ENCODE measurements around the gene TMEM45A.
"Not testable (repeated sequence)": the region's sequence is repeated elsewhere in the genome, so short reads cannot be mapped to it uniquely, and the experiment has no call there.

Gene TMEM45A, protein sequence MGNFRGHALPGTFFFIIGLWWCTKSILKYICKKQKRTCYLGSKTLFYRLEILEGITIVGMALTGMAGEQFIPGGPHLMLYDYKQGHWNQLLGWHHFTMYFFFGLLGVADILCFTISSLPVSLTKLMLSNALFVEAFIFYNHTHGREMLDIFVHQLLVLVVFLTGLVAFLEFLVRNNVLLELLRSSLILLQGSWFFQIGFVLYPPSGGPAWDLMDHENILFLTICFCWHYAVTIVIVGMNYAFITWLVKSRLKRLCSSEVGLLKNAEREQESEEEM

GRCh38 chr3:100492059-100493006 lies at the start of gene TMEM45A:
TMEM45A (plus strand) TSS chr3:100492619; CDS start chr3:100555212, 62,593 bp downstream.
- DNase-seq (ENCODE audit: low spot score) (peak; percentile 90), FAIRE-seq (no peak)

DNA sequence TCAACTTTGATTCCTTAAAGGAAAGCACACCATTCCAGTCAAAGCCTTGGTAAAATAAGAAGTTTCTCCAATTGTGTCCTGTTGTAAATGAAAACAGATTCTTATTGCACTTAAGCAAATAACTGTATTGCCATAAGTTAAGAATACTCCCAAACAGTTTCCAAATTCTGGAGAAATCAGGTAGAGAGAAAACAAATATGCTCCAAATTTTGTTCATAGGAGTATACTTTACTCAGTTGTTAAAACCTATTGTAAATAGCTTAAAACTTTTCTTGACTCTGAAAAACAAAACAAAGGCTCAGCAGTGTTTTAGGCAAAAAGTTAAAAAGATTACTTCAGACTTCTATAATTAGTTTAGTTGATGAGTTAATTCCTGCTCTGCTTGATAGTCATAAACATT lies 48.7 kb upstream of the TMEM45A start:
- FAIRE-seq (no peak), DNase-seq (ENCODE audit: low spot score) (no peak)

- FAIRE-seq; DNase-seq (ENCODE audit: low spot score): not testable (repeated sequence)
Observed at GRCh38 chr3:100447067-100447466, 45.4 kb upstream of the TMEM45A start.

GRCh38 chr3:100448079-100448478 lies 44.3 kb upstream of the TMEM45A start:
- FAIRE-seq: no peak
- no peak for DNase-seq (ENCODE audit: low spot score)

DNA sequence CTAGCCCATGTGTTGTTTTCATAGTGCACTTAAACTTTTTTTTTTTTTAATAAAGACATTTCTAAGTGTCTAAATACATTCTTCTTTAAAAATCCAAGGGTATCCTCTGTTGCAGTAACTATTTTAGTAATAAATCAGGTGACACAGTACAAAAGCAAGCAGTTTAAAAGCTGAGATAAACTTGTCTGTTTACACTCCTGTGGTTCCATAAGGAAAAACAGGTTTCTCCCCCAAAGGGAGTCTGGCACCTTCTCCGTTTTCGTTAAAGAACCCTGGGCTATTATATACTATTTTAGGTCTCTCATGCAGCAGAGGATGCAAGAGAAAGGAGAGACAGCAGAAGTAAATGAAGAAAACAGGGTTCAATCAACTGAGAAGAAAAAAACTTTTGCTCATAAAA lies 43.2 kb upstream of the TMEM45A start:
- FAIRE-seq (no peak), DNase-seq (ENCODE audit: low spot score) (no peak)

GRCh38 chr3:100454677-100455076 lies 37.7 kb upstream of the TMEM45A start:
- DNase-seq (ENCODE audit: low spot score): no peak
- FAIRE-seq: no peak

DNA sequence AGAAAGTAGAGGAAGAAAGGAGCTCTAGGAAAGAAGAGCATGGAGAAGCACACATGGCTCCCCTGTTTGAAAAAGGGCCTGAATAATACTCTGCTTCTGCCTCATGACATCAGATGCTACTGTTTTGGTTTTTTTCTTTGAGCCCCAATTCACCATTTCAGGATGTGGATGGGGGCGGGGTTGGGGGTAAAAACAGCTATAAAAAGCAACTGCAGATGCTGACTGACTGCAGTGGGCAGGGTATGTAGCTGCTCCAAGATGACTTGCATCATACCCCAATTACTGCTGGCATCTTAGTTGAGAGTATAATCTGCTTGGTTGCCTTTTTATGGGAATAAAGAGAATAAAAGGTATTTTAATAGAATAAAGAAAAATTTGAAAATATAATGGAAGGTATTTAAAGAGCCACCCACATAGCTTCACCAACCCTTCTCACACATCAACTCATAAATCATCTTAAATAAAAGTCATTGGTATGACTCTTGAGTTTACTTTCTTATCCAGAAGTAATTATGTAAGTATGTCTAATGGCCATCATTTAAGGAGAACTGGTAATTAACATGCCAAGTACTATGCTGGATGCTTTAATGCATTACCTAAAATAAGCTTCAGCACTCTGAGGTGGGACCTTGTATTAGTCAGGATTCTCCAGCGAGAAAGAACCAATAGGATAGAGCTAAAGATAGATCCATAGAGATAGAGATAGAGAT lies 36.4 kb upstream of the TMEM45A start:
- DNase-seq (ENCODE audit: low spot score) (no peak), FAIRE-seq (no peak)

DNA sequence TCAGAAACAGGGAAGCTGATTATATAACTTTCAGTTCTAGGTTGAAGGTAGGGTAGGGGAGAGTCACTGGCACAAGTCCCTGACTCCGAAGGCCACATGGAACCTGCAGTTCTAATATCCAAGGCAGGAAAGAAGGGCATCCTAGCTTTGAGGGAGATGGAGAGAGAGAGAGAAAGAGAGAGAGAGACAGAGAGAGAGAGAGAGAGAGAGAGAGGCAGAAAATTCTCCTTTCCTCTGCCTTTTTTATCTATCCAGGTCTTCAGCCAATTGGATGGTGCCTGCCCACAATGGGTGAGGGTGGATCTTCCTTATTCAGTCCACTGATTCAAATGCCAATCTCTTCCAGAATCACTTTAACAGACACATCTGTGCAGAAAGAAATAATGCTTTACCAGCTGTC lies 35.7 kb upstream of the TMEM45A start:
- no peak for DNase-seq (ENCODE audit: low spot score)
- no peak for FAIRE-seq

- DNase-seq (ENCODE audit: low spot score): no peak
- no peak for FAIRE-seq
Observed at GRCh38 chr3:100457811-100458210, 34.6 kb upstream of the TMEM45A start.

GRCh38 chr3:100458814-100459213 lies 33.6 kb upstream of the TMEM45A start:
- FAIRE-seq (no peak), DNase-seq (ENCODE audit: low spot score) (no peak)

DNA sequence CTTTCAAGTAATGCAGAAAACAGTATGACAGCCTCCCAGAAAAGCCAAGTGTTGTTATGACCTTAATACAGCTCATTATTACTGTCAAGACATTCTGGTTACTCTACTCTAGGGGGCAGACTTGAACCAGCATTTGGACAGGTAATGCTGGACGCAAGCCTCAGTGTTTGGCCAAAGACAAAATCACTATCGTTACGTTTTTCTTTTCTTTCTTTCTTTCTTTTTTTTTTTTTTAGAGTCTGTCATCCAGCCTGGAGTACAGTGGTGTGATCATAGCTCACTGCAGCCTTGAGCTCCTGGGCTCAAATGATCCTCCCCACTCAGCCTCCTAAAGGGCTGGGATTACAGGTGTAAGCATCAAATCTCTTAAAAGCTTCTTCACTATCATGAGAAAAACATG lies 29.4 kb upstream of the TMEM45A start:
- DNase-seq (ENCODE audit: low spot score) (peak; percentile 49), FAIRE-seq (peak; percentile 74)

DNA sequence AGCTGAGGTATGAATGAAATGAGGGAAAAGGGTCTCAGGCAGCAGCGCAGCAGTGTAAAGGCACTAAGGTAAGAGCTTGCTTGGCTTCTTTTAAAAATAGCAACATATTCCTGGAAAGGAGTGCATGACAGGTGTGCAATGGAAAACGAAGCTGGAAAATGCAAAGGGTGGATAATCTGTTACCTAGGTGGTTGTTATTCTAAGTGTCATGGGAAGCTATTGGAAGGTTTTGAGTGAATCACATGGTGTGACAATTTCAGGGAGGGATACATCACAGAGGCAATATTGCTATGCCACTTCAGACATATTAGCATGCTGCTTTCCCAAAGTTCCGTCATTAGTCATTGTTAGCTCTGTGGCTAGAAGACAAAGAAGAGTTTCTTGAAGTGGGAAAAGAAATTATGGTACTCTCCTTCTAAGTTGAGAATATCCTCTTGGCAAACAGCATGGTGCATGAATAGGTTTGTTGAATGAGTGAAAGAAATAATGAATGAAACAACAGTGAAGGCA lies 28.7 kb upstream of the TMEM45A start:
- DNase-seq (ENCODE audit: low spot score): no peak
- FAIRE-seq: no peak

DNA sequence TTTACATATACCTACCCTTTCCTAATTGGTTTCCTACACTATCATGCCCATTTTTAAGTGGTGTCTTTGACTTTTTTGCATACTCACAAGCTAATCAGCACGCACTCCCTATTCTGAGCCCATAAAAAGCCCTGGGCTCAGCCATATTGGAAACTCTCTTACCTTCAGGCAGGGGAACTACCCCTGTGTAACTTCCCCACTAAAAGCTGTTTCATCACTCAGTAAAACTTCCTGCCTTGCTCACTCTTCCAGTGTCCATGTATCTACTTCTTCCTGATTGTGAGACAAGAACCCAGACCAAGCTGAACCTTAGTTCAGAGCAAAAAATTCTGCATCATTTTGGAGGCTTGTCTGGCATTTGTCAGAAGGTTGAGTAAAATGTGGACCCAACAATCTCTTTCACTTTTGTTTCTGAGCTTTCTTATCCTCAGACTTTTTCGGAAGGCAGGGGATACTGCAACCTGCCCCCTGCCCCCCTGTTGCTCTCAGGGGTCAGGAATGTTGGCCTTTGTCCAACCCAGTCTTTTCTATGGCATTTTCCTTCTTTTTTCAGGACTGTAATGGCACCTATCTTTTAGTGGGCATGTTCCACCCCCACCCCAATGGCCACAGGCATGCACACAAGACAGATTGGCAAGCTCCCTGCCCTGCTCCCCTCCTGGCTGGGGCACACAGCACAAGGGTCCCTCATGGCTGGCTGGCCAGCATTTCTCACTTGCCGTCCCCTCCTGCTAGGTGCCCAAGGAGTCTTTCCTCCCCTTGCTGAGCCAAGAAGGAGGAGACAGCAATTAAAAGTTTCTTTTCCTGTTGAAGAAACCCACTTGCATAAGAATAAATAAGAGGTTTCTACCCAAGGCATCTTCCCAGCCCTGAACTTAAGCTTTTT lies 26.3 kb upstream of the TMEM45A start:
- FAIRE-seq: no peak
- no peak for DNase-seq (ENCODE audit: low spot score)

- DNase-seq (ENCODE audit: low spot score) (no peak), FAIRE-seq (no peak)
Observed at GRCh38 chr3:100467133-100467532, 25.3 kb upstream of the TMEM45A start.

DNA sequence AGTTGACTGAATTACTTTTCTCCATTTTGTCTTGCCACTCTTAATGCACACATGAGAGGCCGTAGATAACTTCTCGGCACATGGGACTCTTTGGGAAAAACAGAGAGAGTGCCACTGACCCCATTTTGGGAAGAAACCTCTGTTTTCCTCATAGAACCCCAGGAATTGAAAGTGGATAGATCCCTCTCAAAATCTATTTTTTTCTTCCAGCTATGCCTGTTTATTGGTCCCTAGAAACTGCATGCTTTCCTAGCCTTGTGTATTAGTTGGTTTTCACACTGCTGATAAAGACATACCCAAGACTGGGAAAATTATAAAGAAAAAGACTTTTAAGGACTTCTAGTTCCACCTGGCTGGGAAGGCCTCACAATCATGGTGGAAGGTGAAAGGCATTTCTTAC lies 23.7 kb upstream of the TMEM45A start:
- DNase-seq (ENCODE audit: low spot score) (no peak), FAIRE-seq (no peak)

DNA sequence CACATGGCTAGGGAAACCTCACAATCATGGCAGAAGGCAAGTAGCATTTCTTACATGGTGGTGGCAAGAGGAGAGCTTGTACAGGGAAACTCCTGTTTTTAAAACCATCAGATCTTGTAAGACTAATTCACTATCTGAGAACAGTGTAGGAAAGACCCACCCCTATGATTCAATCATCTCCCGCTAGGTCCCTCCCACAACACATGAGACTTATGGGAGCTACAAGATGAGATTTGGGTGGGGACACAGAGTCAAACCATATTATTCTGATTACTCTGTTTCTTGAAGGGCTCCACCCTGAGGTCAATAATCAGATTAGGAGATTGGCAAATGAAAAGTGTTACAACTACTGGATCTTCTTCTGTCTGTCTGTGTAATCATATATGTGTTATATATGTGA lies 21.5 kb upstream of the TMEM45A start:
- no peak for FAIRE-seq

GRCh38 chr3:100471444-100471843 lies 21.0 kb upstream of the TMEM45A start:
- DNase-seq (ENCODE audit: low spot score): no peak
- FAIRE-seq: no peak

More for the DNA sequence above, 21.5 kb upstream of the TMEM45A start:
- DNase-seq (ENCODE audit: low spot score): no peak

DNA sequence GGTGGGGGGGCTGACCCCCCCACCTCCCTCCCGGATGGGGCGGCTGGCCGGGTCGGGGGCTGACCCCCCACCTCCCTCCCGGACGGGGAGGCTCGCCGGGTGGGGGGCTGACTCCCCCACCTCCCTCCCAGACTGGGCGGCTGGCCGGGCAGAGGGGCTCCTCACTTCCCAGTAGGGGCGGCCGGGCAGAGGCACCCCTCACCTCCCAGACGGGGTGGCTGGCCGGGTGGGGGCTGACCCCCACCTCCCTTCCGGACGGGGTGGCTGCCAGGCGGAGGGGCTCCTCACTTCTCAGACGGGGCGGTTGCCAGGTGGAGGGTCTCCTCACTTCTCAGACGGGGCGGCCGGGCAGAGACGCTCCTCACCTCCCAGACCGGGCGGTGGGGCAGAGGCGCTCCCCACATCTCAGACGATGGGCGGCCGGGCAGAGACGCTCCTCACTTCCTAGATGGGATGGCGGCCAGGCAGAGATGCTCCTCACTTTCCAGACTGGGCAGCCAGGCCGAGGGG lies 14.5 kb upstream of the TMEM45A start:
- DNase-seq (ENCODE audit: low spot score); FAIRE-seq: not testable (repeated sequence)

- FAIRE-seq; DNase-seq (ENCODE audit: low spot score): not testable (repeated sequence)
Observed at GRCh38 chr3:100478521-100478920, 13.9 kb upstream of the TMEM45A start.

DNA sequence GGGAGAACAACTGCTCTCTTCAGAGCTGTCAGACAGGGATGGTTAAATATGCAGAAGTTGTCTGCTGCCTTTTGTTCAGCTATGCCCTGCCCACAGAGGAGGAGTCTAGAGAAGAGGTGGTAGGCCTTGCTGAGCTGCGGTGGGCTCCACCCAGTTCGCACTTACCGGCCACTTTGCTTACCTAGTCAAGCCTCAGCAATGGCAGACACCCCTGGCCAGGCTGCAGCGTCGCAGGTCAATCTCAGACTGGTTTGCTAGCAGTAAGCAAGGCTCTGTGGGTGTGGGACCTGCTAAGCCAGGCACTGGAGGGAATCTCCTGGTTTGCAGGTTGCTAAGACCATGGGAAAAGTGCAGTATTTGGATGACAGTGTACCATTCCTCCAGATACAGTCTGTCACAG lies 12.3 kb upstream of the TMEM45A start:
- DNase-seq (ENCODE audit: low spot score) (no peak), FAIRE-seq (no peak)

Measured in RCC 7860 (cell line).